Muscle layer of colon (tissue), 2 donors: ENCODE data around the gene RNF4.
A peak's percentile ranks its signal among the peaks of the same experiment; 100 is the strongest.

Source experiments
- H3K27ac ChIP-seq: one replicate; pipeline ENCODE4 v1.7.0; 2013; ENCODE audit warnings: low read depth, mild to moderate bottlenecking, low read length, moderate library complexity
- H3K27me3 ChIP-seq, 2 donors: one replicate each; pipeline ENCODE4 v1.7.0; 2013; ENCODE audit warnings: low read length in 2 of 2, mild to moderate bottlenecking in 2 of 2; ENCODE audit not compliant: insufficient read depth in 2 of 2, control insufficient read depth in 1 of 2
- H3K36me3 ChIP-seq: one replicate; pipeline ENCODE4 v1.7.0; 2013; ENCODE audit warnings: mild to moderate bottlenecking, low read length; ENCODE audit not compliant: insufficient read depth
- H3K4me1 ChIP-seq: one replicate; pipeline ENCODE4 v1.7.0; 2013; ENCODE audit warnings: mild to moderate bottlenecking, low read length; ENCODE audit not compliant: insufficient read depth
- H3K4me3 ChIP-seq, 2 donors: one replicate each; pipeline ENCODE4 v1.7.0; 2013; ENCODE audit warnings: low read length in 2 of 2, low read depth in 1 of 2, mild to moderate bottlenecking in 1 of 2, moderate library complexity in 1 of 2
- H3K9ac ChIP-seq: one replicate; pipeline ENCODE4 v1.7.0; 2013; ENCODE audit warnings: low read length
- H3K9me3 ChIP-seq: one replicate; pipeline ENCODE4 v1.7.0; 2013; ENCODE audit warnings: mild to moderate bottlenecking, low read length
- donor health status: abdominal sarcoma.
- donor health status: Adenocarcinoma of cecum.

The RNF4 gene

DNA sequence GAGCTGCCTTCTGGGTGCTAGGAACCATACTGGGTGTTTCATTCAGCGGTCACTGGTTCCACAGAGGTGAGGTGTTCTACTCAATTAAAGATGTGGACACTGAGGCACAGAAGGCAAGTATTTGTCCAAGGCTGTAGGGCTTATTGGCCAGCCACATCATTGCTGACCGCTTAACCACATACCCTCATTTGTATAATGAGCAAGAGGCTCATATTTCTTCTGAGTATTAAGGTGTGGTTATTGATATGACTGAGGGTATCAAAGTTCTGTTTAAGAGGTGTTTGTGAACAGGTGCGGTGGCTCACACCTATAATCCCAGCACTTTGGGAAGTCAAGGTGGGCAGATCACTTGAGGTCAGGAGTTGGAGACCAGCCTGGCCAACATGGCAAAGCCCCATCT lies 14.3 kb downstream of the RNF4 start:
- no peak overlapping the region for H3K4me3 ChIP-seq
- H3K27ac ChIP-seq, result peak overlapping the region; percentile 47
- no peaks in the 10 kb centered on the region for H3K36me3 ChIP-seq
- H3K9me3 ChIP-seq, result no peaks in the 10 kb centered on the region
- peaks cover 68% of the 10 kb centered on the region for H3K4me1 ChIP-seq
- H3K9ac ChIP-seq, result no peak overlapping the region
- no peaks in the 10 kb centered on the region for H3K27me3 ChIP-seq

DNA sequence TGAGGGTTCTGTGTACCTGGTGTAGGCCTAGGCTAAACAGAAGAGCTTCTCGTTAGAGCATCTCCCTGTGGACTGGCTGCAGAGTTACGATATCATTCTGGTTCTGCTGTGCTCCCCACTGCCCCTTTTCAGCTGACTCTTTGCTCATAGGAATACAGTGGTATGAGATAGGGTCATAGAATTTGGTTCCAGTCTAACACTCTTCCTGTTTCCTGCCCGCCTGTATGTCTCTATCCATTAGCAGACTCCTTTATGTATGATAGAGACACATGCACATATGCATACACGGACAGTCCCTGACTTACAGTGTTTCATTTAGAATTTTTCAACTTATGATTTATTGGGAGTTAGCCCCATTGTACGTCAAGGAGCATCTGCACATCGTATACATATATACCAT lies 15.3 kb downstream of the RNF4 start:
- Histone ChIP-seq H3K4me3 (no peak overlapping the region), H3K9me3 (no peaks in the 10 kb centered on the region), H3K27me3 (no peaks in the 10 kb centered on the region), H3K9ac (no peak overlapping the region), H3K27ac (no peak overlapping the region), H3K36me3 (peaks cover 1% of the 10 kb centered on the region), H3K4me1 (peaks cover 59% of the 10 kb centered on the region)

DNA sequence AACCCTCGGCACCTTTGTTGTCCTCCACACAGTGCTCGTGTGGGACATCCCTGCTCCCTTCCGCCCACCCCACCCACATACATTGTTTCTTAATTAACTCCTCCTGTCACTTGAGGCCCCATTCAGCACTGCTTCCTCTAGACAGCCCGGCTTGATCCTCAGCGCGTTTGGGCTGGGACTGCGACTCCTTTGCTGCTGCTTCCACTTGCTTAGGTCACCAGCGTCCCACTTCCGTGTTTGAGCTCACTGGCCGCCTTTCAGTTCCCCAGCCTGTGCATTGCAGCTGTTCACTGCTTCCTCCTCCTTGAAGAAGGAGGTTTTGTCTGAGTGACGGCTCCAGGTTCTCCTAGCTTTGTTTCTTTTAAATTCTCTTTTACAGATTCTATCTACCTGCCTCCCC lies 16.1 kb downstream of the RNF4 start:
- Histone ChIP-seq H3K9me3 (no peaks in the 10 kb centered on the region), H3K36me3 (peaks cover 4% of the 10 kb centered on the region), H3K4me1 (peaks cover 59% of the 10 kb centered on the region), H3K9ac (no peak overlapping the region), H3K4me3 (no peak overlapping the region), H3K27ac (no peak overlapping the region), H3K27me3 (no peaks in the 10 kb centered on the region)

DNA sequence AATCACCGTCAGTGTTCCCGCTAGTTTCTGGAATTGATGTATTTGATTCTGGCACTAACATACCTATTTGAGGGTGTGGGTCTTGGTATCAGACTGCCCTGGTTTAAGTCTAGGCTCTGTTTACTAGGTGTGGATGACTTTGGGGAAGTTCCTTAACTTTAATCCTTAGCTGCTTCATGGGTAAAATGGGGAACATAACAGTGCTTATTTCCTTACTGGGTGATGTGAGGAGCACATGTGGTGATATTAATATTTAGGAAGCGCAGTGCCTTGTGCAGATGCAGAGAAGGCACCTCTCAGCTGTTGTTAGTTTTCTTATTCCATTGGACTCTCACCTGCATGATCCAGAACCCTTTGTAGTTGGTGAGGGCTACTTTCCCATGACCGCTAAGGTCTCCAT lies 17.1 kb downstream of the RNF4 start:
- Histone ChIP-seq H3K27ac (peak overlapping the region; percentile 3), H3K4me1 (peaks cover 54% of the 10 kb centered on the region), H3K4me3 (no peak overlapping the region), H3K36me3 (peaks cover 12% of the 10 kb centered on the region), H3K9me3 (no peaks in the 10 kb centered on the region), H3K27me3 (no peaks in the 10 kb centered on the region), H3K9ac (no peak overlapping the region)

DNA sequence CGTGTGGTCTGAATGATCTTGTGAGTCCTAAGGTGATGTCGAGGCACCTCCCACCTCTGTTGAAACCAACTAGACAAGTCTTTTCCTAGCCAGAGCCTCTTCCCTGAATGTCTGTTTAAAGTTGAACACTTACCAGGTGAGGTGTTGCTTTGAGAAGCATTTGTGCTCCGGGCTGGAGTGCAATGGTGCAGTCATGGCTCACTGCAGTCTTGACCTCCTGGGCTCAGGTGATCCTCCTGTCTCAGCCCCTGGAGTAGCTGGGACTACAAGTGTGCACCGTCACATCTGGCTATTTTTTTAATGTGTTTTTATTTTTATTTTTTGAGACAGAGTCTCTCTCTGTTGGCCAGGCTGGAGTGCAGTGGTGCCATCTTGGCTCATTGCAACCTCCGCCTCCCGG lies 18.1 kb downstream of the RNF4 start:
- H3K9me3 ChIP-seq, result no peaks in the 10 kb centered on the region
- H3K4me3 ChIP-seq, result no peak overlapping the region
- H3K36me3 ChIP-seq, result peaks cover 19% of the 10 kb centered on the region
- no peak overlapping the region for H3K27ac ChIP-seq
- H3K27me3 ChIP-seq, result no peaks in the 10 kb centered on the region
- peaks cover 43% of the 10 kb centered on the region for H3K4me1 ChIP-seq
- H3K9ac ChIP-seq, result no peak overlapping the region

DNA sequence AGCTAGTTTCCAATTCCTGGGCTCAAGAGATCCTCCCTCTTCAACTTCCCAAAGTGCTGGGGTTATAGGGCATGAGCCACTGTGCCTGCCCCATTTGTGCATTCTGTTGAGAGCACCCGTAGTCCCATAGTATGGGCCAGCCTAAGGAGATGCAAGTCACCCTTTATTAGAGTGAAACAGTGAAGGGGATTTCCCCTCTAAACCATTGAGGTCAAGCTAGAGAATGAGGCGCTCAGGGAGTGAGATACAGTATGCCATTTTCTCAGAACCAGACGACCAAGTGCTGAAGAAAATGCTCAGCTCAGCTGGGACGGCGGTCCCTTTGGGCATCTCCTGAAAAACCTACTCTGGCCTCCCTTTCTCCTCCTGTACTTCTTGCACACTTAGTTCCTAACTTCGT lies 18.7 kb downstream of the RNF4 start:
- H3K9me3 ChIP-seq, result no peaks in the 10 kb centered on the region
- H3K9ac ChIP-seq, result no peak overlapping the region
- no peak overlapping the region for H3K4me3 ChIP-seq
- peaks cover 23% of the 10 kb centered on the region for H3K36me3 ChIP-seq
- no peaks in the 10 kb centered on the region for H3K27me3 ChIP-seq
- peaks cover 37% of the 10 kb centered on the region for H3K4me1 ChIP-seq
- H3K27ac ChIP-seq, result no peak overlapping the region

DNA sequence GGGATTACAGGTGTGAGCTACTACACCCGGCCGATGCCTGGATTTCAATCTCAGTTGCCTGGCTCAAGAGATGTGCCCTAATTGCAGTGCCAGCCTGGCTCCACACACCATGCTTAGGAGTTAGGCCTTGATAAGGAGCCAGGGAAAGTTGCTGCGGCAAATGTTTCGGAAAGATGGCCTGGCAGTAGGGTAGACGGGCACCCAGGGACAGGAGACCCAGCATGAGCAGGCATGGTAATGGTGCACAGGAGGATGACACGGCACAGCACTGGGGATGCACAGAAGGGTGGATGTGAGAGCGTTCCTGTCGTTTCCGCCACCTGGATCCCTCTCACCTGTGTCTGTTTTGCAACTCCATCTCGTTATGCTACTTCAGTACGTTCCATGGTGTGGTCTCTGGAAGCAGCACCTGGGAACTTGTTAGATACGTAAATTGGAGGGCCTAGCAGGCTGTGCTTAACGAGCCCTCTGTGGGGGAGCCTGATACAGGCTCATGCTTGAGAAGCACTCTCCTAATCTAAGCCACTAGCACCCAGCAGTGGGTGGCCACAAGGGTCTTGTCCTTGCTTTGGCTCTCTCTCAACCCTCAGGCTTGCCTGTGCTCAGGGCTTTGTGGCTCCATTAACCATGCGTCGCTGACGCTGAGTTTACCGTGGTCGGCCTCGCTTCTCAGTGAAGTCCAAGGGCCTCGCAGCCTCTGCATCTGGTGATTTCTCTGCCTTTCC lies 20.3 kb downstream of the RNF4 start:
- Histone ChIP-seq H3K9ac (no peak overlapping the region), H3K9me3 (no peaks in the 10 kb centered on the region), H3K27ac (no peak overlapping the region), H3K27me3 (no peaks in the 10 kb centered on the region), H3K4me3 (no peak overlapping the region), H3K36me3 (peaks cover 31% of the 10 kb centered on the region), H3K4me1 (peaks cover 26% of the 10 kb centered on the region)

DNA sequence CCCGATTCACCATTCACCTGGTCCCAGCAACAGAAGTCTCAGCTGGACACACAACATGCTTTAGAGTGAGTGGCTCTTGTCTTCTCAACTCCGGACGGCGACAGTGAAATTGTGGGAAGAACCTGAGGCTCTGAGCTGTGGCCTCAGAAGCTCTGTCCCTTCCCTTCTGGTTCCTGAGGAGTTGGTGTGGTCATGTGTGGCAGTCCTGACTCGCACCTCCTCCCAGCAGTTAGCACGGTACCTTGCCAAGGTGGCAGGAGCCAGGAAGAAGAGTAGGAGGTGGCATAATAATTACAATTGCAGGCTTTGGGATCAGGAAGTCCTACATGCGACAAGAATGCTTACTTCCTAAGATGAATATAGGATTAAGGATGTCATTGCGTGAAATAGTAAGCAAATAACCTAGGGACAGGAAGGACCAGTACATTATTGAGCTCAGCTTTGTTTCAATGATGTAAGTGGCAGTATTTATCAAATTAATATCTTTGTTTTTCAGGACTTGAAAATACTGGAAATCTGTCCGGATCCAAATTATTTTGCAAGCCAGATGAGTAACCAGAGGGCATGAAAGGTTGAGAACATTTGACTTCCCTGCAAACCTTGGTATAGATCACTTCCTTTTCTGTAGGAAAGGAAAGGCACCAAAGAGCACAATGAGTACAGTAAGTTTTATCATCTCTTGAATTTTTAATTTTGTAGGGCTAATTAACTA lies 21.1 kb downstream of the RNF4 start:
- Histone ChIP-seq H3K27ac (no peak overlapping the region), H3K4me3 (no peak overlapping the region), H3K9me3 (no peaks in the 10 kb centered on the region), H3K9ac (no peak overlapping the region), H3K4me1 (peaks cover 25% of the 10 kb centered on the region), H3K36me3 (peaks cover 32% of the 10 kb centered on the region), H3K27me3 (no peaks in the 10 kb centered on the region)

DNA sequence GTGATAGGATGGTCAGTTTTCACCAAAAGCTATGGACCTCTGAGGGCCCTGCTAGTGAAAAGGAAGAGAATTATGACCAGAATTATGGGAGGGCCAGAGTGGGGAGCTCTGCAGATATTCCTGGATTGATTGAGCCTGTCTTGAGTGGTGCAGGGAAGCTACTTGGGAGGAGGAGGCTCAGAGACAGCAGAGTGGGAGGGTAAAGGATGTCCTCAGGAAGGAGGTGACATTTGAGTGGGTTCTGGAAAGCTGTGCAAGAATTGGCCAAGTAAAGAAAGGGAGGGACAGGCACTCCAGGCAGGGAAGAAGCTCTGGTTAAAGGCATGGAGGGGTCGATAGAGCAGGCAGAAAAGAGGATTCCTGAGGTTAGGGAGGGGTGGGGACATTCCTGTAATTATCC lies 24.1 kb downstream of the RNF4 start:
- Histone ChIP-seq H3K9ac (no peak overlapping the region), H3K9me3 (no peaks in the 10 kb centered on the region), H3K36me3 (peaks cover 52% of the 10 kb centered on the region), H3K4me3 (no peak overlapping the region), H3K27me3 (no peaks in the 10 kb centered on the region), H3K27ac (no peak overlapping the region), H3K4me1 (peaks cover 5% of the 10 kb centered on the region)

DNA sequence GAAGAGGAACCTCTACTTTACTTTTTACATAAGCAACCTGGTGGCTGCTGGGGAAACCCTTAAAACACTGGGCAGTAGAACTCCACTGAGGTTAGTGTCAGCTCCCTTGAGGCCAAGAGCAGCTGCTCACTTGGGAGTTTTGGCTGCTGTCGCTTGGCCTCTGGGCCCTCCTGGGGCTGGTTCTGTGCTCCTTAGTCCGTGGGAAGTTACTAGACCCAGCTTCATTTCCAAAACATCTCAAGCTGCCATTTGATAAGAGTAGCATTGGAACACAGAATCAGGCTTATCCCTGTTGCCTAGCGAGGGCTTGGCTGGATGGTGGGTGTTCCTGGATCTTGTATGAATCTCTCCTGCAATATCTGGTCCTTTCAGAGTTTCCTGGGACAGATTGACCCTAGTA lies 26.1 kb downstream of the RNF4 start:
- no peaks in the 10 kb centered on the region for H3K27me3 ChIP-seq
- H3K4me1 ChIP-seq, result peaks cover 5% of the 10 kb centered on the region
- no peaks in the 10 kb centered on the region for H3K9me3 ChIP-seq
- no peak overlapping the region for H3K9ac ChIP-seq
- H3K27ac ChIP-seq, result no peak overlapping the region
- H3K4me3 ChIP-seq, result no peak overlapping the region
- peaks cover 48% of the 10 kb centered on the region for H3K36me3 ChIP-seq

DNA sequence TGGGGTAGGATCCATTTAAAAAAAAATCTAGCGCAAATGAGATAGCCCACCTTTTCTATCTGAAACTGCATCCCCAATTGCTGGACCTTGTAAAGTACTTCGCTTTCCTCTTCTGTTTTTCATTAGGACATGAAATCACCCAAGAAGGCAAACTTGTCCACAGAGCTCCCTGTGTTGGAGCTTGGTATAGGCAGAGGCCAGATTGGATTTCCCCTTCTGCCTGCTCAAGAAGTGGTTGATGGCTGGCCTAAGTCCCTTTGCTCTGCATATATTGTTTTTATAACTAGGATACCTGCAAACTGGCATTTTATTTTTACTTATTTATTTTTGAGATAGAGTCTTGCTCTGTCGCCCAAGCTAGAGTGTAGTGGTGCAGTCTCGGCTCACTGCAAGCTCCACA lies 28.4 kb downstream of the RNF4 start:
- Histone ChIP-seq H3K27me3 (no peaks in the 10 kb centered on the region), H3K4me3 (no peak overlapping the region), H3K9ac (no peak overlapping the region), H3K4me1 (peaks cover 5% of the 10 kb centered on the region), H3K36me3 (peaks cover 56% of the 10 kb centered on the region), H3K9me3 (no peaks in the 10 kb centered on the region), H3K27ac (no peak overlapping the region)

DNA sequence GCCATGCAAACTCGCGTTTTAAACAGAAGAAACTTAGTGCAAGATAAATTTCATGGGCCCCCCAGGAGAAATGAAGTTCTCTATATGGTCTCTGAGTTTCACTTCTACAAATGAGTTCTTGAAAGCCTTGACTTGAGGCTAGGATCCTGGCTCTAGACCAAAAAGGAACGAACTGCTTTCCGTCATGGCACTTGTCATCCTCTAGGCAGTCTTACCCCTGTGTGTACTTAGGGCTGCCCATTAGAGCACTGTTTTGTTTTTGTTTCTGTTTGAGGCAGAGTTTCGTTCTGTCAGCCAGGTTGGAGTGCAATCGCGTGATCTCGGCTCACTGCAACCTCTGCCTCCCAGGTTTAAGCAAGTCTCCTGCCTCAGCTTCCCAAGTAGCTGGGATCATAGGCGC lies 29.0 kb downstream of the RNF4 start:
- H3K9me3 ChIP-seq, result no peaks in the 10 kb centered on the region
- peaks cover 50% of the 10 kb centered on the region for H3K36me3 ChIP-seq
- H3K9ac ChIP-seq, result no peak overlapping the region
- no peak overlapping the region for H3K27ac ChIP-seq
- no peaks in the 10 kb centered on the region for H3K27me3 ChIP-seq
- peaks cover 5% of the 10 kb centered on the region for H3K4me1 ChIP-seq
- H3K4me3 ChIP-seq, result no peak overlapping the region
